ENCODE measurements around the gene UBQLN4.
"Not testable (repeated sequence)": the region's sequence is repeated elsewhere in the genome, so short reads cannot be mapped to it uniquely, and the experiment has no call there.

Gene UBQLN4

DNA sequence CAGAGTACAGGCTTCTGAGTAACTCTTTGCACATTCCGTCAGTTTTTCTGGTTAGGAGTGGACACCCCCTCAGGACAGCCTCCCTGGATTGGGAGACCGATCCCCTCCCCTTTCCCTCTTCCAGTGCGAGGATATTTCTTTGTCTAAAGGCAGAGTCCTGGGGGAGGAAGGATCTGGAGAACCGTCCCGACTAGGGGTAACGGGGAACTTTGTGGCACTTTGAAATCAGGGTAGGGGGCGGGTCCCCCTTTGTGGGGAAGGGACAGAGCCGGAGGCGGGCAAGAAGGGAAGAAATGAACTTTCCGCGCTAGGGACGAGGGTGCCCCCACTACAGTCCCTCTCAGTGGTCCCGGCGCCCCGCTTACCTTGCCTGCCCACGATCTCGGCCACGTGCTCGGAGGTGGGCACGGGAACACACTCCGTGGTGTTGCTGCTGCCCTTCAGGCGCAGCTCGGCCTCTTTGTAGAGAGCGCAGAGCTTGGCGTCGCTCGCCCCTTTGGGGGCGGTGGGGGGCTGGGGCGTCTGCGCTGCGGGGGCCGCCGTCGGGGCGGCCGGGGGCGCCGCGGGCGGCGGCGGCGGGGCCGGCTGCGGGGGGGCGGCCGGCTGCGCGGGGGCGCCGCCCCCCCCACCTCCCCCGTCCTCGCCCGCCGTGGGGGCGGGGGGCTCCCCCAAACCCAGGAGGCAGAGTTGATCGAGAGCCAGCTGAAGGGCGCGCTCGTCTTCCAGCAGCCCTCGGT, 27.8 kb upstream of the UBQLN4 start:
- DNase-seq (ENCODE audit: low read depth in 2 of 2) = no peak

DNA sequence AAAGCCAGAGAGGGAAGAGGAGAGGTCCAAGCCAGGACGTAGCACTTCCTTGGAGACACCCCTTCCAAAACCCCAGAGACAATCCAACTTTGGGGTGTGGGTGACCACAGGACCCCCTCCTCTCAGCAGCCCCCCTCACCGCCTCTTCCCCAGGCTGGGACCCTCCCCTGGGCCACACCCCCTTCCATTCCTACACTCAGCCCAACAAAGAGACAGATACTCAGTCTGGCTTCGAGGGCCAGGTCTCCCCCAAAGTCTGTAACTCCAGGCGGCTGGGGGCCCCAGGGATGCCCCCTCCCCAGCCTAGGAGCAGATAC, 27.2 kb upstream of the UBQLN4 start:
- no peak for DNase-seq (ENCODE audit: low read depth in 2 of 2)

DNA sequence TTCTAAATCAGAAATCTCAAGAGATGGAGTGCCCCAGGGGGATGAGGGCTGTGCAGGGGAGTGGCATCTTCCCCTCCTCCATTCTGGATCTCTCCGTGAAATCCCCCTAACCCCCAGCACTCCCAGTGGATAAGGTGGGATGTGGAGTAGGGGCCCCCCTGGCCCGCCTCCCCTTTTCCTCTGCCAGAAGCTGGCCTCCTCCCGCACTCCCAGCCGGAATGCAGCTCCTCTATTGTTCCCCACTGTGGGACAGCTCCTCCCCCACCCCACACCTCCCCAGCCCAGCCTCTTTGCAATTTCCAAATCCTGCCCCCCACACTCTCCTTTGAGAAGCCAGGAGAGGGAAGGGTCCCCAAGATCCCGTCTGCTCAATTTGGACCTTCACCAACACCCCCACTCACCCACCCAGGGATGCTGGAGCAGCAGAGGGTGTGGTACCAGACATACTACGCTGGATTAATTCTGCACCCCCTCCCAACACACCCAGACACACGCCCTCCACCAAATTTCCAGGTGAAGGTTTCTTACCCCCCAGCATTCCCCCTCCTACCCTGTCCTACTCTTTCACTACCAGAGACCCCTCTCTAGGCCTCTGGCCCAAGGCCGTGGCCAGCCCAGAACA, 26.8 kb upstream of the UBQLN4 start:
- no peak for DNase-seq (ENCODE audit: low read depth in 2 of 2)

DNA sequence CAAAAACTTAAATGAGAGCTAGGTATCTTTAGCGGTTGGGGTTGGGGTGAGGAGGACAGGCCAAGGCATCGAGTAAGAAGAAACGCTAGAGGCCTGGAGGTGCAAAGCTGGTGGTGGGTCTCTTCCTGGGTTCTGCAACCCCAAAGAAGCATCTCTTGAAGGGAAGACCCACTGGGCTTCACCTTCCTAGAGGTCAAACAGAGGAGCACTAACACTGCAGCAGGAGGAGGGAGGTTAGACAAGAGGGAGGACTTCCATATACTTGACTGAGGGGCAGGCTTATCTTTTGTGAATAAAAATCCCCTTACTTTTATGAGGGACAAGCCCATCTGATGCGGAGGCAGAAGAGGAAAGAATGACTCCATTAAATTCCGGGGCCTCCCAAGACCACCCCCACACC, 26.2 kb upstream of the UBQLN4 start:
- DNase-seq (ENCODE audit: low read depth in 2 of 2) = no peak

DNA sequence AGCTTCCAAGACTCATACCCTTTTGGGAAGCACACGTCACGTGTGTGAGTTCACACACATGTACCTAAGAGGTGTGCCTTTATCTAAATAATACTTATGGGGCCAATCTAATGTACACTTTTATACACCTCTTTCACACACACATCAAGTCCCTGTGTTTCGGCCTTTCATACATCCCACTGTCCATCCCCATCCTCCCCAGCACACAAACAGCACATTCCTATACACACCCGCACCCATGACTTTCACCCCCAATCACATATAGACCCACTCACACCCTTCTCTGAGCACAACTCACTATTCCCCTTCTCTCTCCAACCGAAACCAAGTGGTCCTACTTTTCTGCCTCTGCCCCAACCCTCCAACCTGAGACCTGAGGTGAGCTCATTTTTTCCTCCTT, 25.1 kb upstream of the UBQLN4 start:
- no peak for DNase-seq (ENCODE audit: low read depth in 2 of 2)

DNA sequence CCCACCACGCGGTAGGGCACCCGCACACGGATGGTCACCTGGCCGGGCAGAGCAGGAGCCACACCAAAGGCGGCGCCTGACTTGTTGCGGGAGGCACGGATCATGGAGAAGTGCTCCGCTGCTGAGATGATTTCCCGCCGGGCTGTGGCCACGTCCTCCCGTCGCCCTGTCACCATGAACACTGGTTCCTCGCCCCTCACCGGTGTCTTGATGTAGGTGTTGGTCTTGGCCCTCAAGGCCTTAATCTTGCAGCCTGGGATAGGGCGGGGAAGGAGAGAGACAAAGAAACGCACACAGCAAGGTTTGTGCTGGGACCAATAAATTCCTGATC, 23.8 kb upstream of the UBQLN4 start:
- DNase-seq (ENCODE audit: low read depth in 2 of 2) = no peak

DNA sequence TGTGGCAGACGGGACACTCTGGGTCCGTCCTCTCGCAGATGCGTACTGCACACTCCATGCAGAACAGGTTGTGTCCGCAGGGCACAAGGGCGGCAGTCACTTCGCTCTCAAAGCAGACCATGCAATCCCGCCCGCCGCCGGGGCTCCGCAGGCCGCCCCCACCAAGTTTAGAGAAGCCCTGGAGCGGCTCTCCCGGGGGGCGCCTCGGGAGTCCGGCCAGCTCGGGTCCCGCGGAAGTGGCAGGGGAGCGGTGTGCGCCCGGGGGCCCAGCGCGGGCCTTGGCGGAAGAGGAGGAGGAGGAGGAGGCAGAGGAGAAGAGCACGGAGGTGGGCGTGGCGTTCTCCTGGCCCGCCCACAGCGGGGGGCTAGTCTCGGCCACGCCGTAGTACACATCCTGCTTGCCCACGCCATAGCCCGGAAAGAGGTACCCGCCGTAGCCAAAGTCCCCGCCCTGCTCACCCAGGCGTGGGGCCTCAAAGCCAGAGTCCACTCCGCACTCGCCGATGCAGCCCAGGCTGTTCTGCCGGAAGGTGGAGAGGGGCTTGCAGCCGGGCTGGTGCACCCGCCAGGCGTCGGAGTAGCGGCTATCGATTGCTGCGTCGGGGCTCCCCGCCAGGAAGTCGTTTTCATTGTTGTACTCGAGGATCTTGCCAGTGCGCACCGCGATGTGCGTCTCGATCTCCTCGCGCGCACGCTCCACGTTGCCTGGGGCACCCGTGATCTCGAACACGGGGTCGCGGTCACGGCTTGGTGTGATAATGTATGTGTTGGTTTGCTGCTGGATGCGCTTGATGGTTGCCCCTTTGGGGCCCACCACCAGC, 23.2 kb upstream of the UBQLN4 start:
- DNase-seq (ENCODE audit: low read depth in 2 of 2) = no peak

DNA sequence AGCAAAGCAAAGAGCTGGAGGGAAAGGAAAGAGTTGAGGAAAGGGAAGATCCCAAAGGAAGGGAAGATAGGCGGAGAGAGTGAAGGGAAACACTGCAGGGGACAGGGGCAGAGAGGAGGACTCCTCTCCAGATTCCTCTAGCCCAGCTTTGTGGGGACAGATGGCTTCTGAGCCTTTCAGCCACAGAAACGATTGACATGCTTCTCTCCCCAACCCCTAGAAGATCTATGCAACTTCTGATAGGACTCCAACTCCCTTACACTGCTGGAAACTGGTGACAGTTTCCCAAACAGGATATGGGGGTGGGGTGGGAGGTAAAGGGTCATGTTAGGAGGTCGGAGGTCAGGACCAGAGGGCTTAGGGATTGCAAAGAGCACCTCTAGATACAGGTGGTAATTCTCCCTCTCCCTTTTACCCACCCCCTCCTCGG, 22.2 kb upstream of the UBQLN4 start:
- no peak for DNase-seq (ENCODE audit: low read depth in 2 of 2)

DNA sequence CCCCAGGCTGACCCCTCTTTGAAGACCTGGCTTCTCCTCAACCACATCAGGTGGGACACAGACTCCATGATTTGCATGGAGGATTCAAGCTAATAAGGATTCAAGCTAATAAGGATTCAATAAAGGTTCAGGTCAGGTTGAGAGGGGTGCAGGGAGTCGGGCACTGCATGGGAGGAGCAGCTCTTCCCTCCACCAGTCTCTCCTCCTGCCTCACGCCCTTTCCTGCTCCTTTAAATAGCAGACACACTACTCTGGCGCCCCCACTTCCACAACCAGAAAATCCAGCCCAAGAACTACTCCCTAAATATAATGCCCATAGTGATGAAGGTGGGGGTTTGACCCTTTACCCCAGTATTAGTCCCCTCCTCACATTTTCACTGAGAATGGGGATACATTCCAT, 21.6 kb upstream of the UBQLN4 start:
- DNase-seq (ENCODE audit: low read depth in 2 of 2) = no peak

DNA sequence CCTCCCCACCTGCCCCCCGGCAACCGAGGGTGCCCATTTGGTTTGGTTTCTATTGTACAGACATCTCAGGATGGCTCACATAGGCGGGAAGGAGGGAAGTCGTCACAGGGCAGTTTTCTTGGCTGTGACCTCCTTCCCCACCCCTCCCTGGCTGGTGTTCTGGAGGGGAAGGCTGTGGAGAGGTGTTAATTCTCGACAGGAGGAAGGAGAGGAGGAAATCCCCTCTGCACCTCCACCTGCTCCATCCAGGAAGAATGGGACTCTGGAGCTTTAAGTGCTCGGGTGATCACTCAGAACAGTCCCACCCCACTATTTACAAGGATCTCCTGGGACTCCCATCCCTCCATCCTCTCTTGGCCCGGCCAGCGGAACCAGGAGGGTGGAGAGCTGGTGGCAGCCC, 21.1 kb upstream of the UBQLN4 start:
- no peak for DNase-seq (ENCODE audit: low read depth in 2 of 2)

DNA sequence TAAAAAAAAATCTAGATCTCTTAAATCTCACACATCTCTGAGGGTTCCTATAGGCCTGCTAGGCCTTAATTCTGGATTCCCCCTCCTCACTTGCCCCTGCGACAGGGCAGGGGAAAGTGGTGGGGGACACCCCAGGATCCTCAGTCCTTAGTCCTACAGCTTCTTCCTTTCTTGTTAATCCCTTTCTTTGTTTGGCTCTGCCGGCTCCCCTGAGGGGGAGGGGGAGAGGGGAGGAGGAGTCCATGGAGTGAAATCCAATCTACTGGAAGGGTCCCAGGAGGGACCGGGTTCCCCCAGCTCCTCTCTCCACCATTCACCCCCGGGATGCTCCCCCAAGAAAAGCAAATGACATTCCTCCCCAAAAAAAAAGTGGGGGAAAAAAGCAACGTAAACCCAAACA, 20.1 kb upstream of the UBQLN4 start:
- no peak for DNase-seq (ENCODE audit: low read depth in 2 of 2)

DNA sequence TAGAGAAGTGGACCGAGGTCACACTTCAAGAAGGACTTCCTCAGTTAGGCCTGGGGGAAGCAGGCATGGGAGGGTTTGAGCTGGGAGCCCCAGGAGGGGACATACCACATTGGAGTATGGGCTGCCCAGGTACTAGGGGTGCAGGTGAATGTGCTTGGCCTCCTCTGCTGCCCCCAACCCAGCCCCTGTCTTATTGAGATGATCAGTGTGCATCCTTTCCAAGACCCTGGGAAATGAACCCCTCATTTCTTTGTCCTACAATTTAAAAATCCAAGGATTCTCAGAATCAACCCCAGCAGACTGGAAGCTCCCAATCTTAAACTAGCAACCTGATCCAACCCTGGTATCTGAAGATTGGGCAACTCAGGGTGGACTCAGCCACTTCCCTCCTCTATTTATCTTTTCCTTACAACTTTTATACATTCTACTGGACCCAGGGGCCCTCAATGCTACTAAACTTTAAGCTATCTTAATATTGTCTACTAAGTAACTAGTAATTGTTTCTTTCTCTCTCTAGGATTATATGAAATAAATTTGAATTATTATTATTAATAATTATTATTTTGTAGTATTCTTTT, 19.6 kb upstream of the UBQLN4 start:
- DNase-seq (ENCODE audit: low read depth in 2 of 2) = no peak

DNA sequence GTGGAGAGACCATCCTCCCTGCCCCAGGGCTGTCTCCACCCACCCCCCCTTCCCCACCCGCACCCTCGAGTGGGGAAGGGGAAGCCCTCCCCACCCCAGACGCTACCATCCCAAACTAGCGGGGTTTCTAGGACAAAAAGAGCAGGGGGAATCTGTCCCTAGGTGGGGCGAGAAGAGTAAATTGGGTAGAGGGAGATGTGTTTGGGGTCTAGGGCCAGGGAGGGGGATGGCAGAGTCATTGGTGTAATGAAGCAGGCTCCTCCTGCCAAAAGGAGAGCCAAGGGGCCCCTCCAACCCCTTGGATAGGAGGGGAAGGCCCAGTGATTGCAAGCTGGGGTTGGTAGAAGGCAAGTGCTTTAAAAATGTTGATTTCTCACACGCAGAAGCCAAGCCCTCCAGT, 18.7 kb upstream of the UBQLN4 start:
- no peak for DNase-seq (ENCODE audit: low read depth in 2 of 2)

DNA sequence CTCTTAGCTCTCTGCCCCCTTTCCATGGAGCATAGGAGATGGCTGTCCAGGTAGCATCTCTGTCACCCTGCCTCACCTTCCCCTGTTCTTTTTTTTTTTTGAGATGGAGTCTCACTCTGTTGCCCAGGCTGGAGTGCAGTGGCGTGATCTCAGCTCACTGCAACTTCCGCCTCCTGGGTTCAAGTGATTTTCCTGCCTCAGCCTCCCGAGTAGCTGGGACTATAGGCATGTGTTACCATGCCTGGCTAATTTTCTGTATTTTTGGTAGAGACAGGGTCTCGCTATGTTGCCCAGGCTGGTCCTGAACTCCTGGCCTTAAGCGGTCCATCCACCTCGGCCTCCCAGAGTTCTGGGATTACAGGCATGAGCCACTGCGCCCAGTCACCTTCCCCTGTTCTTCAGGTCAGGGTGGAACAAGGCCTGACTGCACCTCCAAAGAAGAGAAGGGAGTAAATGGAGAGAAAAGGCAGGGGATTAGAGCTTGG, 17.8 kb upstream of the UBQLN4 start:
- DNase-seq (ENCODE audit: low read depth in 2 of 2) = not testable (repeated sequence)

DNA sequence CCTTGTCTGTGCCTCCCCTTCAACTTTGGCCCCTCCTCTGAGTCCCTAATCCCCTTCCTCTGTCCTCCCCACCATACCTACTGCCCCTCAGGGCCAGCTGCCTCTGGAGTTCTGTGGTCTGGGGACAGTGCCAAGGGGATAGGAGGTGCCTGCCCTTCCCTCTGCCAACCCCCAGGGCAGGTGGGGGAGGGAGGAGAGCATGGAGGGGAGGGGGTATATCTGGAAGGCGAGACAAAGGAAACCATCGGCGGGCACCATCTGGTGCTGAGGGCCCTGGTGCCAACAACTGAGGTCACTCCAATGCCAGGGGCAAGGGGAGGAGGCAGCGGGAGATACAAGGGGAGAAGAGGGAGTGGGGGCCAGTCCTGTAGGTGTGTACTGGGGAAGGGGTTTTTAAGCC, 16.9 kb upstream of the UBQLN4 start:
- no peak for DNase-seq (ENCODE audit: low read depth in 2 of 2)

DNA sequence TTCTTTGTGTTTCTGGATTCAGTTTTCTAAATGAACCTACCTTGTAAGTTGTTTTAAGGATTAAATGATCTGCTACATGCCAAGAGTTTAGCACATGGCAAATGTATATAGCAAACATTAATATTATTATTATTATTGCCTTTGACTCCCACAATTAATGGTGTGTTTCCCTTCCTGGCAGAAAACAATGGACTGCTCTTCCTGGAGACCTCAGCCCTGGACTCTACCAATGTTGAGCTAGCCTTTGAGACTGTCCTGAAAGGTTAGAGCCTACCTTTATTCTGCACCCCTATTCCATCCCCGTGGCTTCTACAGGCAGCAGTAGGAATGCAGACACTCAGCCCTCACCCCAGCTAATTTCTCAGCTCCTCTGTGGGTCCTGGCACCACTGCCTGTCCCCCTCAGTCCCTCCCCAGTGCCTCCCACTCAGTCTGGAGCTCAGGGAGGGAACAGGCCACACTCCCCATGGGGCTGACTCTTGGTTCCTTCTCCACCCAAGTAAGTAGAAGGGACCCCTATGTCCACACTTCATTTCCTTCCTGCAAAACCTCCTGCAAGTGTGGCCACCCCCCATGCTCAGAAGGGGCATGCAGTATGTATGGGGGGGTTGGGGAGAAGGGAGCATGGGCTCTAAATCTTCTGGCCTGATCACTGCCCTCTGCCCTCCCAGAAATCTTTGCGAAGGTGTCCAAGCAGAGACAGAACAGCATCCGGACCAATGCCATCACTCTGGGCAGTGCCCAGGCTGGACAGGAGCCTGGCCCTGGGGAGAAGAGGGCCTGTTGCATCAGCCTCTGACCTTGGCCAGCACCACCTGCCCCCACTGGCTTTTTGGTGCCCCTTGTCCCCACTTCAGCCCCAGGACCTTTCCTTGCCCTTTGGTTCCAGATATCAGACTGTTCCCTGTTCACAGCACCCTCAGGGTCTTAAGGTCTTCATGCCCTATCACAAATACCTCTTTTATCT, 16.2 kb upstream of the UBQLN4 start:
- DNase-seq (ENCODE audit: low read depth in 2 of 2) = no peak

DNA sequence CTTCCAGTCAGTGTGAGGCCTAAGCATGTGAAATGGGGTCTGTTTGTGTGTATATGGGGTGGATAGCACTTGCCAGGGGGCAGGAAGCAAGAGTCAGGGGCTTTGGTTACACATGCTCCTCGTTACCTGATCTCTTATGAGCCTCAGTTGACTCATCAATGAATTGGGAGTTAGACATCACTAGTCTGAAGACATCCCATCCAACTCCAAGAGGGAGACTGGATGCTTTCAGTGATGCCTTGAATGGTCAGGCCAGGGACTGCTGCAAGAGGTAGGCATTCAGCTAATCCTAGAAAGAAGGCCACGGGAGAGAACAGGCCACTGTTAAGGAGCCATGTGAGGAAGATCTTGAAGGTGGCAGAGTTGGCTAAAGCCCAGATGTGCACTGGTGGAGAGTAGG, 13.7 kb upstream of the UBQLN4 start:
- no peak for DNase-seq (ENCODE audit: low read depth in 2 of 2)

DNA sequence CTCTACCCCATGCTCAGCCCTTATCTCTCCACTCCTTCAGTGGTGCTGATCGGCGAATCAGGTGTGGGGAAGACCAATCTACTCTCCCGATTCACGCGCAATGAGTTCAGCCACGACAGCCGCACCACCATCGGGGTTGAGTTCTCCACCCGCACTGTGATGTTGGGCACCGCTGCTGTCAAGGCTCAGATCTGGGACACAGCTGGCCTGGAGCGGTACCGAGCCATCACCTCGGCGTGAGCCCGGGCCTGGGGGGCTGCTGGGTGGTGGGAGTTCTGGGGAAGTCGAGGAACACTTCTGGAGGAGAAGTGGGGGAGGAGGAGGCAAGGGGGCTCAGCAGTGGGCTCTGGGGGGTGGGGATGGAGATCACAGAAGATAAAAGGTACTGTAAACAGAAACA, 12.3 kb upstream of the UBQLN4 start:
- no peak for DNase-seq (ENCODE audit: low read depth in 2 of 2)

DNA sequence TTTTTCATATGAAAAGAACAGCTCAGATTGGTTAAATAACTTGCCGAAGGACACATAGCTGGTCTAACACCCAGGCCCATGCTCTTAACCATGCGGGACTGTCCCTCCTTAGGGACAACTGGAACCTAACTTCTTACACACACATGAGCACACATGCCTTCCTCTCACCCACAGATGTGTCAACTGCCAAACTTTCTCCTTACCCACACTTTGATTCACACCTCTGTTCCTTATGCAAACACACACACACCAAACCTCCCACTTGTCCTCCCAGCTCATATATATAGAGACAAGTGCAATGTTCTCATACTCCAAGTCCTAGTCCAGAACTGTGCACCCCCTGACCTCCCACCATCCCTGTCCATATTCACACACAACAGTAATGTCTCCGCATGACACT, 11.6 kb upstream of the UBQLN4 start:
- DNase-seq (ENCODE audit: low read depth in 2 of 2) = no peak

DNA sequence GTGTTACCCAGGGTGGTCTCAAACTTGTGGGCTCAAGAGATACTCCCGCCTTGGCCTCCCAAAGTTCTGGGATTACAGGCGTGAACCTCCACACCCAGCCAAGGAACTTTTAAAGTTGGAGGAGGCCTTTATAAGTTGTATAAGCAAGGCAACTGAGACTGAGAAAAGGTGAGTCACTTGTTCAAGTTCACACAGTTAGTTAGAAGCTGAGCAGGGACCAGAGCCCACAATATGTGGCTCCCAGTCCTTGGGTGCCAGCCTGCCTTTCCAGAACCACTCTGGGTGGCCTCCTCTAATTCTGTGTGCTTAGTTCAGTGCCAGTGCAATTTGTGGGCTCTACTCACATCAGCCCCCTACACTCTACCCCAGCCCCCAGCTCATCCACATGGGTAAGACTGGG, 11.0 kb upstream of the UBQLN4 start:
- DNase-seq (ENCODE audit: low read depth in 2 of 2) = no peak

DNA sequence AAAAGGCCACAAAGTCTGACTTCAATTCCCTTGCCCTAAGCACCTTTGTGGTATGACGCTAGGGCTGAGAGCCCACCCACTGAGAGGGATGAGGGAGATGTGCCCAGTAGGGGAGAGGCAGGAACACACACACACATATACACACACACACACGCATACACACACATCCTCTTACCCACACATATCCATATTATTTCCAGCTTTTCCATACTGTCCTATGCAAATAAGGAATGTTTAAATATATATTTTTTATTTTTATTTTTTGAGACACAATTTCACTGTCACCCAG, 10.3 kb upstream of the UBQLN4 start:
- no peak for DNase-seq (ENCODE audit: low read depth in 2 of 2)

DNA sequence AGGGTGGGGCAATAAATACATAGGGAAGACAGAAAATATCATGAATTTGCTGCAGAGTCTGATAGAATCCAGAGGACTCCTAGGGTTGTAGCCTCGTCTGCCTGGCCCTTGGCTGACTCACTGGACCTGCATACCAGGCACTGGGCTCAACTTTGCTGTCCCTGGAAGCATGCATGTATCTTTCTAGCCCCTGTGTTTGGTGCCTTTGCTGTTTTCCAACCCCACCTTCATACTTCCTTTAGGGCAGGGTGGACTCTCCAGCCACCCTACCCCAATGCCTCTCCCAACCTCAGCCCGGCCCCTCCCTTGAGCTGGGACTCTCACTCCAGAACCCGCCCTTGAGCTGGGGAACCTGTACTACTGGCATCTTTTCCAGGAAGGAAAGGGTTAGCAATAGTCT, 8.6 kb upstream of the UBQLN4 start:
- DNase-seq (ENCODE audit: low read depth in 2 of 2) = no peak
